ENCODE data around the gene L3MBTL4.

DNA sequence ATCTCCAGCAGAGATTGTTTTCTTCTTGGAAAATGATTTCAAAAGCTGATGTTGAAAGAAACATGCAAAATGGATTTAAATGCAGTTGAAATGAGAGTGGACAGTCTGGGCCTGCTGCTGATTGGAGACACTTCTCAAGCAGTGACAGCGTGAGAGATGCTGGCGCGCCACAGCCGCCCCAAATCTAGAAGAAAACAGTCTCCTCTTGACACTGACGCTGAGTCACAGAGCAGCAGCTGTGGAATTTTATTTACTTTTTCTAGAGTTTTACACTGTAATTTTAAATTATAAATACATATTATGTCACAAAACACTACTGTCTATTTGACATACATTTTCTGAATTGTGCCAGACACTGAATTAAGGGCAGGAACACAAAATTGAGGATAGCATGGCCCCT, 397.5 kb downstream of the L3MBTL4 start:
- TF ChIP-seq, protein P1, sequence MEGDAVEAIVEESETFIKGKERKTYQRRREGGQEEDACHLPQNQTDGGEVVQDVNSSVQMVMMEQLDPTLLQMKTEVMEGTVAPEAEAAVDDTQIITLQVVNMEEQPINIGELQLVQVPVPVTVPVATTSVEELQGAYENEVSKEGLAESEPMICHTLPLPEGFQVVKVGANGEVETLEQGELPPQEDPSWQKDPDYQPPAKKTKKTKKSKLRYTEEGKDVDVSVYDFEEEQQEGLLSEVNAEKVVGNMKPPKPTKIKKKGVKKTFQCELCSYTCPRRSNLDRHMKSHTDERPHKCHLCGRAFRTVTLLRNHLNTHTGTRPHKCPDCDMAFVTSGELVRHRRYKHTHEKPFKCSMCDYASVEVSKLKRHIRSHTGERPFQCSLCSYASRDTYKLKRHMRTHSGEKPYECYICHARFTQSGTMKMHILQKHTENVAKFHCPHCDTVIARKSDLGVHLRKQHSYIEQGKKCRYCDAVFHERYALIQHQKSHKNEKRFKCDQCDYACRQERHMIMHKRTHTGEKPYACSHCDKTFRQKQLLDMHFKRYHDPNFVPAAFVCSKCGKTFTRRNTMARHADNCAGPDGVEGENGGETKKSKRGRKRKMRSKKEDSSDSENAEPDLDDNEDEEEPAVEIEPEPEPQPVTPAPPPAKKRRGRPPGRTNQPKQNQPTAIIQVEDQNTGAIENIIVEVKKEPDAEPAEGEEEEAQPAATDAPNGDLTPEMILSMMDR (IDR thresholded peaks at IDR 0.05) = no peak
- TF ChIP-seq POLR2A (IDR thresholded peaks at IDR 0.05) = no peak

All from adrenal gland (tissue), 5 donors.